Daoy (cell line): Measurements from ENCODE around the gene FAAP100. TPM values are rescaled to one million over a fixed set of nuclear protein-coding genes. Genes with fewer than 3 reads are reported as not detected.

Experiments used
- DNase-seq: peaks from one replicate; pipeline ENCODE4 v3.0.0-alpha.2; 2015; ENCODE audit warnings: low read depth
- total RNA-seq: library from RNA; depleted of rRNA; stranded (reverse); fragments of >200 nt; shearing (Covaris generic); gene quantifications from 2 replicates; pipeline ENCODE4 v1.2.3, GENCODE V29; 2014; rRNA removed

FAAP100 gene
- total RNA-seq, 1 experiment from 2014 or later: 11.7 TPM

- no peak for DNase-seq
Observed at GRCh38 chr17:81489998-81490992, 61.9 kb downstream of the FAAP100 start.

Other genes starting within 250 kb of the FAAP100 start
- gene BAHCC1, start 156.9 kb downstream of the FAAP100 start, total RNA-seq: 6.8 and 11.0 TPM in 2 replicates
- 5,410 and 5,454 TPM in 2 replicates for gene ACTG1, start 39.6 kb downstream of the FAAP100 start, total RNA-seq
- gene FSCN2, start 24.0 kb downstream of the FAAP100 start, total RNA-seq: 0.17 TPM in 1 of 2 replicates, not detected in the other
- gene NPLOC4, start 84.8 kb upstream of the FAAP100 start, total RNA-seq: 69.6 and 78.5 TPM in 2 replicates
- gene TSPAN10, start 84.8 kb upstream of the FAAP100 start, total RNA-seq: 2.3 and 4.5 TPM in 2 replicates
- gene PDE6G, start 104.2 kb upstream of the FAAP100 start, total RNA-seq: 2.5 TPM in 1 of 2 replicates, not detected in the other
- gene OXLD1, start 114.3 kb upstream of the FAAP100 start, total RNA-seq: 54.2 and 84.9 TPM in 2 replicates
- gene CCDC137, start 114.4 kb upstream of the FAAP100 start, total RNA-seq: 60.4 and 68.6 TPM in 2 replicates
- 66.3 and 76.4 TPM in 2 replicates for gene ARL16, start 131.4 kb upstream of the FAAP100 start, total RNA-seq
- 179 and 187 TPM in 2 replicates for gene HGS, start 131.7 kb upstream of the FAAP100 start, total RNA-seq
- gene MRPL12, start 151.0 kb upstream of the FAAP100 start, total RNA-seq: 19.3 and 19.9 TPM in 2 replicates
- gene SLC25A10, start 159.9 kb upstream of the FAAP100 start, total RNA-seq: 43.6 and 52.2 TPM in 2 replicates